NCI-H345 treated with DMSO at 0.1 percent for 48 hours (cell line): ENCODE data around the gene ACP1.
"Not testable (repeated sequence)": the region's sequence is repeated elsewhere in the genome, so short reads cannot be mapped to it uniquely, and the experiment has no call there.

Source experiments
- DNase-seq: peaks from one replicate; lab custom pipeline; 2025; ENCODE audit not compliant: unreplicated experiment; lab: John Stamatoyannopoulos, UW

ACP1 gene

GRCh38 chr2:309148-309953 is 44.6 kb downstream of the ACP1 start:
- DNase-seq = no peak

- DNase-seq = no peak
Measured at GRCh38 chr2:309954-310510, 45.3 kb downstream of the ACP1 start.

- no peak for DNase-seq
Measured at GRCh38 chr2:310994-311393, 46.2 kb downstream of the ACP1 start.

GRCh38 chr2:313991-314390 is 49.2 kb downstream of the ACP1 start:
- DNase-seq = no peak

GRCh38 chr2:314561-315336 is 50.0 kb downstream of the ACP1 start:
- no peak for DNase-seq

GRCh38 chr2:315925-316324 is 51.2 kb downstream of the ACP1 start:
- DNase-seq = not testable (repeated sequence)

GRCh38 chr2:316381-316780 is 51.6 kb downstream of the ACP1 start:
- no peak for DNase-seq

- DNase-seq = no peak
Measured at GRCh38 chr2:317501-318424, 53.0 kb downstream of the ACP1 start.

GRCh38 chr2:319059-319600 is 54.4 kb downstream of the ACP1 start:
- DNase-seq = no peak

- no peak for DNase-seq
Measured at GRCh38 chr2:320561-320960, 55.8 kb downstream of the ACP1 start.

GRCh38 chr2:322326-322725 is 57.6 kb downstream of the ACP1 start:
- no peak for DNase-seq

GRCh38 chr2:323035-323434 is 58.3 kb downstream of the ACP1 start:
- DNase-seq = no peak
